ENCODE data around the gene JPH3. TPM values are rescaled to one million over a fixed set of nuclear protein-coding genes. Genes with fewer than 3 reads are reported as not detected.

Gene JPH3
- polyA plus RNA-seq, 1 donor from 2014 or later, result 22.2 TPM

GRCh38 chr16:87556941-87557459 is 45.3 kb upstream of the JPH3 start:
- Histone ChIP-seq H3F3A (ENCODE audit: insufficient read depth, low read length, poor library complexity, severe bottlenecking) (no peaks in the 10 kb centered on the region), H3K9me2 (ENCODE audit: insufficient read depth, low read length) (no peaks in the 10 kb centered on the region), H3K9me3 (ENCODE audit: low read length) (no peaks in the 10 kb centered on the region), H3K4me2 (ENCODE audit: low read length) (no peak overlapping the region), H4K20me1 (ENCODE audit: insufficient read depth) (no peaks in the 10 kb centered on the region), H3K4me3 (ENCODE audit: low read length) (no peak overlapping the region), H3K27me3 (ENCODE audit: insufficient read depth, low read depth, low read length) (no peaks in the 10 kb centered on the region), H3K36me3 (ENCODE audit: insufficient read depth, low read length) (no peaks in the 10 kb centered on the region), H3K9ac (ENCODE audit: low read length) (no peak overlapping the region), H2AFZ (ENCODE audit: low read depth, low read length) (no peak overlapping the region), H3K79me2 (replicated peaks; ENCODE audit: insufficient read depth, low read length) (no peaks in the 10 kb centered on the region), H3K27ac (ENCODE audit: low read length) (no peak overlapping the region)
- TF ChIP-seq EP300 (conservative IDR thresholded peaks at IDR 0.05; ENCODE audit: poor library complexity, severe bottlenecking), result no peak
- TF ChIP-seq POLR2AphosphoS5 (IDR thresholded peaks at IDR 0.05), result no peak
- no peak for TF ChIP-seq SMC3 (conservative IDR thresholded peaks at IDR 0.05; ENCODE audit: poor library complexity)
- TF ChIP-seq CTCF (IDR thresholded peaks at IDR 0.05; ENCODE audit: poor library complexity, severe bottlenecking), result no peak
- TF ChIP-seq TAF1 (IDR thresholded peaks at IDR 0.05; ENCODE audit: low read depth), result no peak
- TF ChIP-seq RAD21 (conservative IDR thresholded peaks at IDR 0.05), result no peak
- no peak for TF ChIP-seq MXI1 (conservative IDR thresholded peaks at IDR 0.05; ENCODE audit: poor library complexity, severe bottlenecking)
- TF ChIP-seq EZH2 (IDR thresholded peaks at IDR 0.05; ENCODE audit: borderline replicate concordance, insufficient read depth, low read length, poor library complexity, severe bottlenecking), result no peak
- TF ChIP-seq REST (IDR thresholded peaks at IDR 0.05; ENCODE audit: borderline replicate concordance), result no peak

GRCh38 chr16:87558682-87559081 is 43.6 kb upstream of the JPH3 start:
- no peak overlapping the region for H3K9ac ChIP-seq (ENCODE audit: low read length)
- H3K27me3 ChIP-seq (ENCODE audit: insufficient read depth, low read depth, low read length), result no peaks in the 10 kb centered on the region
- no peak overlapping the region for H3K4me3 ChIP-seq (ENCODE audit: low read length)
- H3F3A ChIP-seq (ENCODE audit: insufficient read depth, low read length, poor library complexity, severe bottlenecking), result no peaks in the 10 kb centered on the region
- no peaks in the 10 kb centered on the region for H4K20me1 ChIP-seq (ENCODE audit: insufficient read depth)
- H3K4me2 ChIP-seq (ENCODE audit: low read length), result no peak overlapping the region
- H2AFZ ChIP-seq (ENCODE audit: low read depth, low read length), result no peak overlapping the region
- H3K79me2 ChIP-seq (replicated peaks; ENCODE audit: insufficient read depth, low read length), result no peaks in the 10 kb centered on the region
- H3K9me2 ChIP-seq (ENCODE audit: insufficient read depth, low read length), result no peaks in the 10 kb centered on the region
- H3K9me3 ChIP-seq (ENCODE audit: low read length), result no peaks in the 10 kb centered on the region
- no peak overlapping the region for H3K27ac ChIP-seq (ENCODE audit: low read length)
- TF ChIP-seq REST (IDR thresholded peaks at IDR 0.05; ENCODE audit: borderline replicate concordance) (no peak), POLR2AphosphoS5 (IDR thresholded peaks at IDR 0.05) (no peak), TAF1 (IDR thresholded peaks at IDR 0.05; ENCODE audit: low read depth) (no peak), CTCF (IDR thresholded peaks at IDR 0.05; ENCODE audit: poor library complexity, severe bottlenecking) (no peak)
- no peaks in the 10 kb centered on the region for H3K36me3 ChIP-seq (ENCODE audit: insufficient read depth, low read length)
